GM19438 (cell line): Measurements from ENCODE around the gene STOX2.

ENCODE experiments used
- ATAC-seq: cut with Tn5 transposase; IDR thresholded peaks from one replicate; pipeline ENCODE4 v1.9.1; 2021; ENCODE audit warnings: low read depth; ENCODE audit not compliant: unreplicated experiment

Gene STOX2

DNA sequence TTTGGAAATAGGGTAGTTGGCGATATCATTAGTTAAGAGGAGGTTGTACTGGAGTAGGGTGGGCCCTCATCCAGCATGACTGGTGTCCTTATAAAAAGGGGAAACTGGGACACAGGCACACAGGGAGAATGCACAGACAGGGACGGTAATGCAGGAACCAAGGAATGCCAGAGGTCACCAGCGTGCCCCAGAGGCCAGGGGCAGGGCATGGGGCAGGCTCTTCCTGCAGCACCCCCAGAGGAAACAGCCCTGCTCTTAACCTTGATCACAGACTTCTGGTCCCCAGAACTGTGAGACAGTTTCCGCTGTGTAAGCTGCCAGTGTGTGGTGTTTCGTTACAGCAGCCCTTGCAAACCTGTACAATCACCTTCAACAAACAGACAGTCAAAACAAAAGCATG, 15.9 kb upstream of the STOX2 start:
- no peak for ATAC-seq

DNA sequence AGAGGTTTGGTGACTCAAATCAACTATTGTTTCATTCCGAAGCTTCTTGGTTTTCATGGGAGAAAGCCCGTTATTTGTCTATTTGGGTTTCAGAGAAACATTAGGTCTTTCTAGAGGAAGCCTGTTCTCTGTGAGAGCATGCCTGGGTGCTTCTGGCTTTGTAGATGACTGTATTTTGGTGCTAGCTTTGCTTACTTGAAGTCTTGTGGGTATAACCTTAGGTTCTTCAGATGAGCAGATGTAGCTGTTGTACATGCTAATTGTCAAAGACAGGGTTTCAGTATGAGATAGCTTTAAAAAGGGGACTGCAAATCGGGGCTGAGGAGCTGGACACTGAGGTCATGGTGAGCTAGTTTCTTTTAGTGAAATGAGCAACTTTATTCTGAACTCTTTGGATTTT, 7.9 kb upstream of the STOX2 start:
- no peak for ATAC-seq

DNA sequence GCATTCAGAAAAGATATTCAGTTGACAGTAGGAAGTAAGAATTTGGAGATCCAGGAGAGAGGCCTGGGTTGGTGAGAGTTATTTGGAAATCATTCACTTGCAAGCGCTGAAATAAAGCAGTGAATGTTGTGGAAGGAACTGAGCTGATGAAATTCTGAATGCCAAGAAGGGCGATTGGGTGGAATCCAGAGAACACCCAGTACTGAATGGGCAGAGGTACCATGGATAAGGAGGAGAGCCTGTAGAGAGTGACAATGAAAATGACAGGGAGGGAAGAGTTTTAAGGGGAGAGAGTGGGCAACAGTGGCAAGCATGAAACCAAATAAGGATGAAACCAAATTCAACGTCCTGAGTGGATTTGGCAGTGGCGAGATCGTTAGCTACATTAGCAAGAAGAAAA, 6.7 kb upstream of the STOX2 start:
- ATAC-seq: no peak

DNA sequence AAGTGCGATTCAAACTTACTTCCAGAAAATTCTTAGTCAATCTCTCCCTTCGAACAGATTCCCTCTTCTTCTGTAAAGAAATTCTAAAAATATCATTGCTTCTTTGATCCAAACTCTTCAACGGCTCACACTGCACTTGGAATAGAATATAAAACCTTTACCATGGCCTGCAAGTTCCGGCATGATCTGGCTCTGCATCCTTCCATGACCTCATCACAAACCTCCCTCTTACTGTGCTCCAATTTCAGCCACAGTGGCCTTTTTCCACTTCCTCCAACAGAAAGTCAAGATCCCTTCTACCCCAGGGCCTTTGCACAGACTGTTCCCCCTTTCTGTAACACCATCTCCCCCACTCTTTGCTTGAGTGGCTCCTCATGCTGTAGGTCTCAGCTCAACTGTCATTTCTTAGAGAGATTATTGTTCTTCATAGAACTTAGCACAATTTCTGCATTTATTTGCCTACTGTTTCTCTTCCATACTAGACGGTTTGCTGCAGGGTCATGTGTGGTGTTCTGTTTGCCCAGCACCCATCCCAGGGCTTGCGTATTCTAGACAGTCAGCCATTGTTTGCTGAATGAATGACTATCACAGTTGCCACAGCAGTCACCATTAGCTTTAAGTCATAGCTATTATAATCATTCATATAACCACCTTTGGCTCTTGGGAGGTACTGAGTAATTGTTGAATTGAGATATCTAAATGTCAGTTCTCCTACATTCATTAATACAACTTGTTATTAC, 1.9 kb upstream of the STOX2 start:
- ATAC-seq: no peak

DNA sequence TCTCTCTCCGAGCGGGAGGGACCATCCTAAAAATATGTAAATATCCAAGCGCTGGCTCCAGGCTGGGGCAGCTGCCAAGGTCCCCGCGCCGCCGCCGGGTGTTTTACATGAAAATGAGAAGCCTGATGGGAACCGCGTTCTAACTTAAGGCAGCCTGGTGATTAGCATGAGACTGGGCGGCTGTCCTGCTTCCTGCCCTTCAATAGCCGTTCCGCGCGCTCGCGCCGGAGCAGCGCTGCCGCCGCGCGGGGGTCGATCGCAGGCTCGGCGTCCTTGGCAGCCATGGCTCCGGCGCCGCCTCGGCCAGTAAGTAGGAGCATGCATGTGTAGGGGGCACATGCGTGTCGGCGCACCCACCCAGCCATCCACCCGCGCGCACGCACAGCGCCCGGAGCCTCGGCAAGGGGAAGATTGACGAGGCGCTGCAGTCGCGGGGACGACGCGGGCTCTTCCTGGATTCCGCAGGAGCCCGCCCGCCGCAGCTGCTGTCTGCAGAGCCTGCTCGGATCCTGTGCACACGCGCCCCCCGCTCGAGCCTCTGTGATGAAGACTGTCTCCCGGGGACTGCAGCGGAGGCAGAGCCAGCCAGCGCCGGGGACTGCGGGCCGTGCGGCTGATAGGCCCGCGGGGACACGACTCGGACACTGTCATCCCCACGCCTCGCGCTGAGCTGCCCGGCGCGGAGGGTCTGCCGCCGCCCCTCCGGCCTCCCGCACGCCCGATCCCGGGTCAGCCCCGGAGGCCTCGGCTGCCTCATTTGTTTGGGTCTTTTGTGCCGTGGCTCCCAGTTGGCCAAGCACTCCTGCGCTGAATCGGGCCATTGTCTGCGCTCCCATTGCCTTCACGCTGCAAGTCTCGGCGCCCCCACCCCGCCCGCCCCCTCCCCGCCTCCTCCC, 734 bp downstream of the STOX2 start:
- no peak for ATAC-seq

DNA sequence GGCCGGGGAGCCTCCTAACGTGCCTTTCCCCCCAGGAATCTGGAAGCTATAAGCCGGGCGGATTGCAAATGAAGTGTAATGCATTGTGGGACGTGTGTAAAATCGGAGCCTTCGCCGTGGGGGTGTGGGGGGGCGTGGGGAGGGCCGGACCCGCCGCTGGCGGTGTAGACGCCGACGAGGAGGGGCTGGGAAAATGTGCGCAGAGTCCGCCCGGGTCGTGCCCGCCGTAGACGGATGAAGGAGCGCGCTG, 1.3 kb downstream of the STOX2 start:
- no peak for ATAC-seq

DNA sequence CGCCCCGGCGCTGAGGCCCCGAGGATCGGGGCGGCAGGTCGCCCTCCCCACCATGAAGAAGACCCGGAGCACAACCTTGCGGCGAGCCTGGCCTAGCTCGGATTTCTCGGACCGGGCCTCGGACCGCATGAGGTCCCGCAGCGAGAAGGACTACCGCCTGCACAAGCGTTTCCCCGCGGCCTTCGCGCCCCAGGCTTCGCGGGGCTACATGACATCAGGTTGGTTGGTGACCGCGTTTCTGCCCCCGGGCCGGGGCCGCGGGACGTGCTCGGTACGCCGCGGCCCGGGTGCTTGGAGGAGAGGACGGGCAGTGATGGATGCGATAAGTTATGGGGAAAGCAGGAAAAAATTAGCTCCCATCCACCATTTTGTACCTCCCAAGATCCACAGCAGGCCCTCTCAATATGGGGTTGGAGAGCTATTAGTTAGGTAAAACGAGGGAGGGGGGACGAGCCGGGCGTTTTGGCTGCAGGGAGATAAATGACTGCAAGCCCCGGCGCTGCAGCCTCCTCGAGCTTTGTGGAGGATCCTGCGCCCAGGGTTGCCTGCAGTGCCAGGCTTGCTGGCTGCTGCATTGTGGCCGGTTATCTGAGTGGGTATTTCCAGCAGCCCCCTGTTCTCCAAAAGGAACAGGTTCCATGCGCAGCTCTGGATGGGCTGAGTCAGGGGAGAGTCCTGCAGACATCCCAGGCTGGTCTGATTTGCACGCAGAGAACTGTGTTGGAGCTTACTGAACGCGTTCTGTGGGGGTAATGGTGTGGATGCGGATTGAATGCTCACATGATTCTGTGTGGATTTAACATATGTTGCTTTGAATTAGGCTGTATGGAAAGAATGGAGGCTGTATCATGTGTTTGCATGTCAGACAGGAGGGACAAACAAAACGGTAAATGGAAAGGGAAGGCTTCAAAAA, 1.9 kb downstream of the STOX2 start:
- no peak for ATAC-seq

DNA sequence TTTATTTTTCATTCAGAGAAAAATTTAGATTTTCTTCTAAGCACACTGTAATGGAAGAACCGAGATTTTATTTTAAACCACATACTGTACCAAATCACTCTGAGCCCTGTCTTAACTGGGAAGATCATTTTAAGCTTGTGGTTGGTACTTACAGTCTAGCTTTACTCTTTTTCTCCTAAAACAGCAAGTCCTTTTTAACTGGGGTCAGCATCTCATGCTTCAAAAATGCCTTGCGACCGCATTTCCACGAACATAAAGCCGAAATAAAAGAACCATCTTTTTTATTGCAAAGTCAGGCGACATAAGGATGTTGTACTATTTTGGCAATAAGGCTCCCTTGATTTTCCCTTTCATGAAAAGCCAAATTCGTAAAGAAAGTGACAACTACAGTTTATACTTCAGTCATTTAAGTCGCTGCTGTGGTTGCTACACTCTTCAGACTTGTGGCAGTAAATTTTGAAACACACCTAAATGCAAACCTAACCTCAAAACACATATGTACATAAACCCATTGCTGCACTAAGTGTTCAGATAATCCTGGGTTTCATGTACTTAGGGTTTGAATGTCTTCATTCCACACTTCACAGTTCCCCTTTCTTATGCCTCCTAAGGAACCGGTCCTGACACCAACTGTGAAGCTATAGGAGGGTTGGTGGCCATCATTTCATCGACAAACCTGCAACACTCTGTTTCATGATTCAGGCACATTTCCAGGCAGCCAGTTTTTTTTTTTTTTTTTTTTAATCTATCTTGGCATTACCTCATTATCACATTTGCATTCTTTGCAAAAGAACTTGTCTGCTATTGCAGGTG, 3.0 kb downstream of the STOX2 start:
- no peak for ATAC-seq

DNA sequence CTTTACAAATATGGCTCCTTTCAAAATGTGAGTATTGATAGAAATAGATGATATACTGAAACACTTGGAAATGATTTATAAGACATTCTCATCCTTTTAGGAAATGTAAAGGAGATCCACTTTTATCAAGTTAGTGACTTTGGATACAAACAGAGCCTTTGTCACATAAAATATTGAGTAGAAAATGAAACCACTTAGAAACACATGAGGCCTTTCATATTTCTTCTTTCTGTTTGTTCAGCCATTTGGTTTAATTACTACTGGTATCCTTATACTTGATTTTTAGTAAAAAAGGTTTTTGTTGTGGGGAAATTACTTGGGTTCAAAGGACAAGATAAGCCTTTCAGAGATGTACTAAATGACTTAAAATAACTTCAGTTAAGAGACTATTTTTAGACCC, 4.1 kb downstream of the STOX2 start:
- no peak for ATAC-seq

DNA sequence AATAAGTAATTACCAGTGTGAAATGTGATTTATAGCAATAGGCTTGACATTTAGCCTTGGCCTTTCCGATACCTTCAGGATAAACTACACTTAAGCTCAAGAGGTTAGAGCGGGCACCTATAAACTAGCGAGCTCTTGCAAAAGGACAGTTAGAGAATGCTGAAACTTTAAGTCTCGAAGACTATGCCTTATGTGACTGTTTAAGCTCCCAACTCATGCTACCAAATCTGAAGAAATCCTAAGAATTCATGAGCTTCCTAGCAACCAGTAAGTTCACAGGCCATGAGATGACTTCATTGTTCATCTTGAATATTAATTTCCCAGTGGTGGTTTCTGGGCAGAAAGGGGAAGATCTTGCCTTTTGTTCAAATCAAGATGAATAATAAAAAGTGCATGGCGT, 4.7 kb downstream of the STOX2 start:
- ATAC-seq: no peak

DNA sequence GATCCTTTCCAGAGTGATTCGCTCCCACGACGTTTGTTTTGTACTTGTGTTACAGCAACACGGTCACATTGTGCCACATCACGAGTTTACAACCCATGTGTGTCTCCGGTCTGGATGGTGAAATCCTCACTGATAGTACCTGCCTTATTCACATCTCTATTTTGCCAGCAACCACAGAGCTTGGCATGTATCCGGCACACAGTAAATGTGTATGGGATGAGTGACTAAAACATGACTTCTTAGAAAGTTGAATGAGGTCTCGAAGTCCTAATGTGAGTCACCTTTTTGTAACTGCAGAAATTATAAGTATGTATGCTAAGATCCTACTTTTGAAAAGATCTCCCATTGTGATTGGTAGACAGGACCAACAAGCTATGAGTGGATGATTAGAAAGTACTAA, 7.5 kb downstream of the STOX2 start:
- no peak for ATAC-seq

DNA sequence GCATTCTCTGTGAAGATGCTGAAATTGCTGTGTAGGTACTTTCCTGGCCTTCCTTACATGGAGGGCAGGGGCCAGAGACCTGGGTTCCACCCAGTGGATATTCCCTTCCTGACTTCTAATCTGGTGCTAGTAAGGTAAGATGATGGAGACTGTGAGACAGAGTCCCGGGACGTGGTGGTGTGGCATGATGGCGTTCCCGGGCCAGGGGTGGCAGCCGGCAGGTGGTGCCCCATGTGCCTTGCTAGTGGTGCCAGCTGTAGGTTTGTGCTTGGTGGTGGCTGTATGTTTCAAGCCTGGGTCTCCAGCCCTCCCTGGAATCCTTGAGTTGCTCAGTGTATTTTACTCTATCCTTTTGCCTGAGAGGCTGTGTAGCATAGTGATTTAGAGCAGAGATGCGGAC, 10.9 kb downstream of the STOX2 start:
- no peak for ATAC-seq

DNA sequence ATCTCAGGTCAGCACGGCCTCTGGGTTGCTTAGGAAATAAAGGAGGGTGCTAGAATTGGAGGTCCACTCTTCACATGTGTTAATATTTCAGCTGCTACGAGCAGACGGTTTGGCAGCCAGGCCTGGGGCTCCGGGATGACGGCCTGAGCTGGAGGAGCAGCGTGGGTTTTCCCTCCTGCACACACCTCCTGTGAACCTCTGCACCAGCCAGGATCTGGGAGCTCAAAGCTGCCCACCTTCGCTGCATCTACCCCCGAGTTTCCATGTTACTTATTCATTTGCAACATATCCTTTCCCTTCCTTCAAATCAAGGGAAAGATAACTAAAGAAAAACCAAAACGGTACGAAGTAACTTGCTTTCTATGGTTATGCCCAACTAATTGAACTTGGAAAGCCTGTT, 13.6 kb downstream of the STOX2 start:
- ATAC-seq: no peak

DNA sequence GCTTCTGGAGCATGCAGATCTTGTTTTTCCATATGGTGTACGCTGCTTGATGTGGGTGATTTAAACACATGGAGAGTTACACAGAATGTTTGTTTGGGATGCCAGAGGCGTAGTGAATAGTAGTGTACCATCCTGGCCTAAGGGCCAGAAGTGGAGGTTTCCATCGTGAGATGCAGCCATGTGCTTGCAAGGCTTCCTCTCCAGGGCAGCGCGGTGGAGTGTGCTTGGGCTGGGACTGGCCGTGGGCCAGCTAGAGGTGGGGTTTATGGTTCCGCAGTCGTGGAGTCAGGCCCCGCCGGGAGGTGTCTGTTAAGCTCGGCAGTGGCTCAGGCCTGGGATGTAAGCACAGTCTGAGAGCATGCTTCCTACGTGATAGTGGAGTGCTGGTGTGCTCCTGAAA, 14.0 kb downstream of the STOX2 start:
- ATAC-seq: no peak

DNA sequence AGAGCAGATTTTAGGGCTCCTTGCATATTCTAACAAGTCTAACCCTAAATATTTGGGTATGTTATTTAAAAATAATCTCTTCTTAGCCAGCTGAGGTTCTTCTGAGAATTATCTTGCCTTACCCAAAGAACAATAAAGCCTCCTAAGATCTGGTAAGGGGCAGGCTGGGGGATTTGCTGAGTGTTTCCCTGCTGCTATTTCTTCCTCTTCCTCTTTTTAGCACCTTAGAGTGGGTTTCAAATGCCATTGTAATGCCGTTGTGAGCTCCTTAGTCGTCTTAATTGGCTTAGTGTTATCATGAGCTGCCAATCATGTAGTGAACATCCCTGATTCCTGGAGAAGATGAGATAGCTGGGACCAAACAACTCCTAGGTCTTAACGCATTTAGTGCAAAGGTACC, 15.4 kb downstream of the STOX2 start:
- no peak for ATAC-seq

DNA sequence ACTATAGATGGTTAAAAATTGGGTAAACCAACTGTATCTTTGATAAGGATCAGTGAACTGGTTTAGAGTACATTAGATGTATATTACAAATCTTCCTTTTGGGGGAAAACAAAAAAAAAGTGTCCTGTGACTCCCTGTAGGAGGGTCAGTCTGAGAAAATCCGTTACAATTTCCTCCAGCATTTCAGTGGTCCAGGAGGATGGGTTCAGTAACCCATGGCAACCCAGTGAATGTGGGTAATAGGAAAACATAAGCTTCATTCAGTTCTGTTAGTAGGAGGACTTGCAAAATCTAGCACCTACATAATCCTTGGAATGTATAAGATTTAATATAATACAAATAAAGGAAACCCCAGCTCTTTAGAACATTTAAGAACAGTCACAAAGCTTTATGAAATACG, 16.2 kb downstream of the STOX2 start:
- no peak for ATAC-seq

DNA sequence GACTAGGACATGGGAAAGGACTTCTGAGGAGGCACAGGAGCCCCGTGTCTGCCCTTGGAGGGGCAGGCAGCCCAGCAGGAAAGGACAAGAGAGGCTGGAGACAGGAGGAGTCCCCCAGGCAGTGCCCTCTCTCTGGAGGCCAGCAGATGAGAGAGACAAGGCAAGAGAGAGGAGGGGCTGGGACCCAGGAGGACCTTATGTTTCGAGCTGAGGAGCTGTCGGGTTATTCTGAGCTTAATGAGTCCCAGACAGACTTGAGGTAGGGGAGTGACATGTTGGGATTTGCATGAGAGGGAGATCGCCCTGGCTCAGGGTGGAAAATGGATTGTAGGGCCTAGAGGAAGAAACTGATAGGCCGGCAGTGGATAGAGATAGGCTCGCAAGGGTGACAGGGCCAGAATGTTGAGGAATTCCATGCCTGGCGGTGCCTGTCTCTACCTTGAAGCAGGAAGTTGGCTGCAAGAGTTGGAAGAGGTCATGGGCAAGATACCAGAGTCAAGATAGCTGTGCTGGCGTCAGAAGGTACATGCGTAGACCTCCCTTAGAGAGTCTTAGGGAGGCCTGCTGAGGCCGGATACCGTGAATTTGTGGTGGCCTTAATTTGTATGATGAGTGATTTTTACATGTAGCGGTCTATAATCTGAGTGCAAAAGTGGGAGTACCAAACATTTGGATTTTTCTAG, 19.4 kb downstream of the STOX2 start:
- no peak for ATAC-seq

DNA sequence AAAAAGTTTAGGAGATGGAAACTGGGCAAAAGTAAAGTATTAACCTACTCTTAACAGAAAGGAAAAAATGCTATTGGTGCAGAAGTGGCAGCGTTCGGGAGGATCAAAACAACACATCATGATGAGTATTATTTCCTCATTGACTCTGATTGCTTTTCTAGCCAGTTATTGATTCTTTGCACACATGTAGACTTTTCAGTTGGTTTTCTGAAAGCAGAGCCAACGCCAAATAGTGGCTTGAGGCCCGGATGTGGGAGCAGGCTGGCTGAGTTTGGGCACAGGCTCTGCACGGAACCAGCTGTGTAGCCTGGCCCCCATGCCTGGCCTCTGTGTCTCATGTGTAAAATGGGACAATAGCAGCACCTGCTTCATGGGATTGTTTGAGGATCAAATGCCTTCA, 21.8 kb downstream of the STOX2 start:
- ATAC-seq: no peak

DNA sequence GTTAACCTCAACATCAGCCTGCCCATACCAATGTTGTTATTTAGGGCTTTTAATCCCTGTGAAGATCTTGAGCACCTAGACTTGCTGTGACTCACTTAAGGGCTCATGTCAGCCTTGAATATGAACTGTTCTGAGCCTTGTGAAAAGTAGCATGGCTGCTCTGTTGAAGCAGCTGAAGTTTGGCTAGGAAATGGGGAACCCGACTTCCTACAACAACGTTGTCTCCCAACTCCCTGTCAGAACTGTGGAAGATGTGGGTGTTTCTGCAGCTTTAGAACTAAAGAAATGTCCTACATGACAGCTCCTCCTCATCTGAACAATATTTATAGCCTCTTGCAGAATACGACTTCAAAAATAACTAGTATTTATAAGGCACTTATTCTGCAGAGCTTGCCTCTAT, 27.5 kb downstream of the STOX2 start:
- ATAC-seq: no peak

DNA sequence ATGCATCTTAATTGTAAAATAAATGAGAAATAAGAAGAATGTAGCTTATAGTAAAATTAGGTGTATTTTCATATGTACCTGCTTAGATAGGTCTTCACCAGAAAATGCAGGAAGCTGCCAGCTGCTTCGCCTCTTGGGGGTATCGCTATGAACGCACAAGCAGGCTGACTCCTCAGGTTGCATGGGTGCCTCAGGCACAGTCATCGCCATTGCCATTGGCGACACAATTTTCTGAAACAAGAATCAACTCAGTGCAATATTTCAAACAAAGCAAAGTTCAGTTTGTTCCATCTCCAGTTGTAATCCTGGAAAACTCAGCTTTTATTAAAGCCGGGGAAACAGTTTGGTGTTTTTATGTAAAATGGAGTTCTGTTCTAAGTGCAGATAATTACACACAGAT, 29.7 kb downstream of the STOX2 start:
- ATAC-seq: no peak
